PC-9 (cell line): ENCODE results near the gene KRT6B.

Experiments
- EZH2 ChIP-seq: fragments of 200-600 bp; sonication (generic); IDR thresholded peaks from 2 replicates; pipeline ENCODE4 v1.8.0; 2017; ENCODE audit warnings: antibody characterized with exemption, low read depth
- TF ChIP-seq, protein P1 (sequence below): fragments of 200-600 bp; sonication (generic); conservative IDR thresholded peaks from 2 replicates; pipeline ENCODE4 v1.6.1; 2017; ENCODE audit warnings: mixed run types, antibody characterized with exemption, mild to moderate bottlenecking, moderate library complexity

DNA sequence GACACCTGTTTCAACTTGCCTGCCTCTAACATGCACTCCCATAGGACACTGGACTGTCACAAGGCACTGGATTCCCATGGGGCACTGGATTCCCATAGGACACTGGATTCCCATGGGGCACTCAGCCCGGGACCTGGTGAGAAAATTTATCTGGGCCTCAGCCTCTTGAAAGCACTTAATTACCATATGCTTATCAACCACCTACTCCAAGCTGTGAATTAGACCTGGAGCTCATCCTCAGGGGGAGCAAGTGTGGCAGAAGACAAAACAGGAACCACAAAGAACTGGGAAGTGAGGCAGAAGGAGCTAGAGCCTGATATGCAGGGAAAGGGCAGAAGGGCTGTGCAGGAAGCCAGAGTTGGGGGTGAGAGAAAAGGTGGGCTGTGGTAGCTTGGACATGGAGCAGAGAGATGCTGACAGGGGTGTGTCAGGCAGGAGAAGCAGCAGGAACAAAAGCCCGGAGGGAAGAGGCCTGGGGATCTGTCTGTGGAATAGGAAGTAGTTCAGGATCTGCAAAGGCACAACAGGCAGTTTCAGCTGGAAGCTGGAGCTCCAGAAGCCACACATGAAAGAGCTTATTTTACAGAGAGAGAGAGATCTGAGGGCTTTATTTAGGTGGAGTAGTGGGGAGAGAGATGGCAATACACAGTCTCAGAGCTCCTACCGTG lies 48.9 kb downstream of the KRT6B start:
- TF ChIP-seq, protein P1, sequence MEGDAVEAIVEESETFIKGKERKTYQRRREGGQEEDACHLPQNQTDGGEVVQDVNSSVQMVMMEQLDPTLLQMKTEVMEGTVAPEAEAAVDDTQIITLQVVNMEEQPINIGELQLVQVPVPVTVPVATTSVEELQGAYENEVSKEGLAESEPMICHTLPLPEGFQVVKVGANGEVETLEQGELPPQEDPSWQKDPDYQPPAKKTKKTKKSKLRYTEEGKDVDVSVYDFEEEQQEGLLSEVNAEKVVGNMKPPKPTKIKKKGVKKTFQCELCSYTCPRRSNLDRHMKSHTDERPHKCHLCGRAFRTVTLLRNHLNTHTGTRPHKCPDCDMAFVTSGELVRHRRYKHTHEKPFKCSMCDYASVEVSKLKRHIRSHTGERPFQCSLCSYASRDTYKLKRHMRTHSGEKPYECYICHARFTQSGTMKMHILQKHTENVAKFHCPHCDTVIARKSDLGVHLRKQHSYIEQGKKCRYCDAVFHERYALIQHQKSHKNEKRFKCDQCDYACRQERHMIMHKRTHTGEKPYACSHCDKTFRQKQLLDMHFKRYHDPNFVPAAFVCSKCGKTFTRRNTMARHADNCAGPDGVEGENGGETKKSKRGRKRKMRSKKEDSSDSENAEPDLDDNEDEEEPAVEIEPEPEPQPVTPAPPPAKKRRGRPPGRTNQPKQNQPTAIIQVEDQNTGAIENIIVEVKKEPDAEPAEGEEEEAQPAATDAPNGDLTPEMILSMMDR, result no peak
- no peak for TF ChIP-seq EZH2
